ENCODE measurements around the gene ANKHD1. TPM values are rescaled to one million over a fixed set of nuclear protein-coding genes. Genes with fewer than 3 reads are reported as not detected.

ANKHD1 gene
- total RNA-seq = 10 to 100 TPM; 85.6 to 95.9 TPM
- polyA plus RNA-seq (2013, experiment 1 of 2) = 95.8 TPM
- polyA plus RNA-seq (2013, experiment 2 of 2) = 90.5 TPM
- long read RNA-seq, experiment 1, transcript ANKHD1-205 (11 exons, 2,135 nt) = major isoform, 7 of 30 reads
- long read RNA-seq, experiment 1, partial matches to known transcripts = 16 of 30 reads
- long read RNA-seq, experiment 1, other reads (novel, unspliced or antisense) = 7 of 30 reads
- long read RNA-seq, experiment 2, full-length matches to known transcripts = 34 of 71 reads
- long read RNA-seq, experiment 2, partial matches to known transcripts = 21 of 71 reads
- long read RNA-seq, experiment 2, other reads (novel, unspliced or antisense) = 16 of 71 reads
- long read RNA-seq, experiment 3, transcript ANKHD1-205 (11 exons, 2,135 nt) = major isoform, 10 of 81 reads
- long read RNA-seq, experiment 3, partial matches to known transcripts = 41 of 81 reads
- long read RNA-seq, experiment 3, other reads (novel, unspliced or antisense) = 29 of 81 reads
- long read RNA-seq, experiment 4, transcript ANKHD1-205 (11 exons, 2,135 nt) = major isoform, 32 of 55 reads
- long read RNA-seq, experiment 4, partial matches to known transcripts = 13 of 55 reads
- long read RNA-seq, experiment 4, other reads (novel, unspliced or antisense) = 10 of 55 reads

DNA sequence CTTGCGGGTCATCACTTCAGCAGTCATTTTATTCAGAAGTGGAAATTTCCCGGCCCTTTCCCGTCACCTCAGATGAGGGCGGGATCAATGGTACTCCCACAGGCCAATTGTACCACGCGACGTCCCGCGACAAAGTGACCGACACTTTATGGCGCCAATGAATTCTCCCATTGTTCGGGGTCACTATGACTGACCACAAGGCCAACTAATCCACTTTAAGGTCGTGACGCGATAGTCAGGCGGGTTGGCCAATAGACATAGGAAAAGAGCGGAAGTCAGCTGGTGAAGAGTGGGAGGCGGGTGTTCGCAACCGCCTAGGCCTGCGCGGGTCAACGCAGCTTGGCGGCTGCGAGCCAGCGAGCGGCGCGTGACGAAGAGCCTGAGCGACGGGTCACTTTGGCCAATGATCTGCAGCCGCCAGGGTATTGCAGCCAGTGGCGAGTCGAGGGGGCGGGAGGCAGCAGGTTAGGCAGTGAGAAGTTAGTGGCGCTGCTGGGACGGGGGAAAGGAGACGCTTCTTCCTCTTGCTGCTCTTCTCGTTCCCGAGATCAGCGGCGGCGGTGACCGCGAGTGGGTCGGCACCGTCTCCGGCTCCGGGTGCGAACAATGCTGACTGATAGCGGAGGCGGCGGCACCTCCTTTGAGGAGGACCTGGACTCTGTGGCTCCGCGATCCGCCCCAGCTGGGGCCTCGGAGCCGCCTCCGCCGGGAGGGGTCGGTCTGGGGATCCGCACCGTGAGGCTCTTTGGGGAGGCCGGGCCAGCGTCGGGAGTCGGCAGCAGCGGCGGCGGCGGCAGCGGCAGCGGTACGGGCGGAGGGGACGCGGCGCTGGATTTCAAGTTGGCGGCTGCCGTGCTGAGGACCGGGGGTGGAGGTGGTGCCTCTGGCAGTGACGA is at the start of gene ANKHD1:
Gene ANKHD1 (plus strand): TSS at position 472 of the 896 bp plus-strand sequence. CDS start 135 bp downstream, at position 607.
- Mint-ChIP-seq H3K27ac (no peak within 1 kb of the TSS), H3K27me3 (ENCODE audit: insufficient read depth) (no peaks in the 10 kb centered on the region), H3K36me3 (ENCODE audit: low read depth) (peaks cover 7% of the 10 kb centered on the region), H3K4me3 (no peak within 1 kb of the TSS), H3K4me1 (peaks cover 15% of the 10 kb centered on the region), H3K9me3 (no peaks in the 10 kb centered on the region)
- TF ChIP-seq CTCF (conservative IDR thresholded peaks at IDR 0.05) = no peak
- Histone ChIP-seq H3K27me3 (ENCODE audit: control insufficient read depth, insufficient read depth, low read length, poor library complexity, severe bottlenecking) (no peaks in the 10 kb centered on the region), H3K27ac (ENCODE audit: low read depth, low read length) (peak within 1 kb of the TSS; percentile 94), H3K9ac (ENCODE audit: extremely low read depth, low read length, poor library complexity, severe bottlenecking) (peak within 1 kb of the TSS; percentile 89), H3K4me1 (ENCODE audit: control insufficient read depth, insufficient read depth, low read length) (no peaks in the 10 kb centered on the region), H3K36me3 (ENCODE audit: control insufficient read depth, insufficient read depth, low read length) (peaks cover 4% of the 10 kb centered on the region), H3K4me3 (ENCODE audit: low read length) (peak within 1 kb of the TSS; percentile 96), H3K9me3 (ENCODE audit: control insufficient read depth, low read length) (no peaks in the 10 kb centered on the region)
- 0% methylated on average over 37 to 83 of the region's 83 CpGs for WGBS, 2 experiments (ENCODE audit: insufficient coverage in 1 of 2, insufficient read length in 1 of 2)
- DNase-seq = peak; percentile 99

DNA sequence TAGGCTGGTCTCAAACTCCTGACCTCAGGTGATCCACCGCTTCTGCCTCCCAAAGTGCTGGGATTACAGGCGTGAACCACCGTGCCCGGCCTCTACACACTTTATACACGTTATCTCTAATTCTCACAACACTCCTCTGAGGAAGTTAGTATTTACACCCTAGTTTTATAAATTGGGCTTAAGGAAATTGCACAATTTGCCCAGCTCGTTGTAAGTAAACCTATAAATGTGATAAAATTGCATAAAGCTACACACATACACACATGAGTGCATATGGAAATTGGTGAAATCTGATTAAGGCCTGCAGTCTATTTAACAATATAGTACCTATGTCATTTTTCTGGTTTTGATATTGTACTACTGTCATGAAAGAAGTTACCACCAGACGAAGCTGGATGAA is 46.1 kb upstream of the ANKHD1 start:
- Histone ChIP-seq H3K4me1 (ENCODE audit: control insufficient read depth, insufficient read depth, low read length) (no peaks in the 10 kb centered on the region), H3K36me3 (ENCODE audit: control insufficient read depth, insufficient read depth, low read length) (no peaks in the 10 kb centered on the region), H3K27ac (ENCODE audit: low read depth, low read length) (no peak overlapping the region), H3K9me3 (ENCODE audit: control insufficient read depth, low read length) (no peaks in the 10 kb centered on the region), H3K27me3 (ENCODE audit: control insufficient read depth, insufficient read depth, low read length, poor library complexity, severe bottlenecking) (peaks cover 3% of the 10 kb centered on the region), H3K9ac (ENCODE audit: extremely low read depth, low read length, poor library complexity, severe bottlenecking) (no peak overlapping the region), H3K4me3 (ENCODE audit: low read length) (no peak overlapping the region)
- Mint-ChIP-seq H3K4me1 (peaks cover 5% of the 10 kb centered on the region), H3K4me3 (no peak overlapping the region), H3K9me3 (no peaks in the 10 kb centered on the region), H3K27ac (no peak overlapping the region), H3K36me3 (ENCODE audit: low read depth) (no peaks in the 10 kb centered on the region), H3K27me3 (ENCODE audit: insufficient read depth) (peaks cover 6% of the 10 kb centered on the region)
- no peak for TF ChIP-seq CTCF (conservative IDR thresholded peaks at IDR 0.05)
- 95% methylated on average over 5 of the region's 7 CpGs; no CpG with 5 or more reads in 1 of the 2 experiments for WGBS, 2 experiments (ENCODE audit: insufficient coverage in 1 of 2, insufficient read length in 1 of 2)
- no peak for DNase-seq

All from endodermal cell (in vitro differentiated cells).